NCI-H2196 (cell line): ENCODE measurements around the gene CANX.
"Not testable (repeated sequence)": the region's sequence is repeated elsewhere in the genome, so short reads cannot be mapped to it uniquely, and the experiment has no call there.

ENCODE experiments used
- DNase-seq: peaks from one replicate; lab custom pipeline; 2025; ENCODE audit not compliant: unreplicated experiment; lab: John Stamatoyannopoulos, UW

CANX gene

DNA sequence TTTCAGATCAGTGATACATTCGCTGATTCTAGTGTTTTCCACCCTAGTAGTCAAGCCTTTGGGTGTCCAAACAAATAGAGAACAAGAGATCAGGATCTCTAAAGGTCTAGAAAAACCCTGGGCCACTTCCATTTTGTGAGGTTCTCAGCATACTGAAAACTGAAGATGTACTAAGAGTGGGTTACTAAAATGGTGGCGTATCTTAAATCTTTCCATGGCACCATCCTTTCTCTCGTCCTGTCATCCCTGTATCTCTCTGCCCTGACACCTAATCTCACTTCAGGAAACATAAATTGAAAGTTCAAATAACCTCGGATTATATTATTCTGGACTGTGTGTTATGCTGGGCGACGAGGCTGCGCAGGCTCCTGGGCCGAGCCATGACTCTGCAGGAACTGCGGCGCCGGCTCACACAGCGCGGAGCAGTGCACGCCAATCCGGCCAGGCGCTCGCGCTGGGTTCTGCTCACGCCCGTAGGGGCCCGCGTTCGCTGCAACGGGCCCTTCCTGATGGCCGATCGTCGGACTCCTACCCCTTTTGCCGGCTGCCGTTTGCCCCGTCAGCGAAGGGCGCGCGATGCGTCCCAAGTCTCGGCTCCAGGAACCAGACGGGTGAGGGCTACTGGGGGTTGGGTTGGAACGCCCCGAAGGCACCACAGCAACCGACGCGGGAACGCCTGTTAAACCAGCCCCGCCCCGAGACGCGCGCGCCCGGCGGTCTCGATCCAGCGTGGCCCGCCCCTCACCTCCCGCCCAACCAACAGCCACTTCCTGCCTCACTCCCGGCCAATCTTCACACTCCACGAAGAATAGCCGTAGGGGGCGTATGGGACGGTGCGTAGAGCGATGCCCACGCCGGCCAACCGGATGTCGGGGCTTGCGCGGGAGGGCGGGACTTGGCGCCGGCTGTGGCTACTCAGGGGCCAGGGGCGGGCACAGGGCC, 503 bp upstream of the CANX start:
- peak; percentile 99 for DNase-seq

DNA sequence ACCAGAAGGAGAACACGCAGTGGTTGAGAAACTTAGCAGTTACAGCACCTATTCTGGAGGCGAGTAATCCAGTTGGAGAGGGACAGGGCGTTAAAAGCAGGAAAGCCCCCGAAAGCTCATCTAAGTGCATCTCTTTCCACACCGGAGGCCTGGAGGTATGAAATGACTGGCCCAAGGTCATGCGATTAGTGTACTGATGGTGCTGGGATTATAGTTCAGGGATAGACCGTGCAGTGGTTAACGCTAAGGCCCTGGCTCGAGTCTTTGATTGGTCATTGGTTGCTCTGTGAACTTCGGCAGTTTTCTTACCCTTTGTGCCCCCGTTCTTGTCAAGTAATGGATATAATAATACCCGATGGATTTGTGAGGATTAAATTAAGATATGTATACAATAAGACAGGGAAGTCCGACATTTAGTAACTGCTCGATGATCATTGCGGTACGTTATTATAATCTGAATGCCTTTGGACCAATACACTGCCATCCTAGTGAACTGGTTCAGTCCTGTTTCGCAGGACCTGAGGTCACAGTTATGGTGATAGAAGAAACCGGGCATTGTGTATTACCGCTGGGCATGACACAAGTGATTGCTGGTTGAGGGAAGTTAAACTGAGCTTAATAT, 960 bp downstream of the CANX start:
- DNase-seq = peak; percentile 22

GRCh38 chr5:179700401-179700918, 1.7 kb downstream of the CANX start:
- DNase-seq = no peak

GRCh38 chr5:179716286-179716685, 17.5 kb downstream of the CANX start:
- DNase-seq = no peak

- DNase-seq = no peak
Observed at GRCh38 chr5:179720222-179720621, 21.5 kb downstream of the CANX start.

GRCh38 chr5:179724163-179724562, 25.4 kb downstream of the CANX start:
- DNase-seq = no peak

DNA sequence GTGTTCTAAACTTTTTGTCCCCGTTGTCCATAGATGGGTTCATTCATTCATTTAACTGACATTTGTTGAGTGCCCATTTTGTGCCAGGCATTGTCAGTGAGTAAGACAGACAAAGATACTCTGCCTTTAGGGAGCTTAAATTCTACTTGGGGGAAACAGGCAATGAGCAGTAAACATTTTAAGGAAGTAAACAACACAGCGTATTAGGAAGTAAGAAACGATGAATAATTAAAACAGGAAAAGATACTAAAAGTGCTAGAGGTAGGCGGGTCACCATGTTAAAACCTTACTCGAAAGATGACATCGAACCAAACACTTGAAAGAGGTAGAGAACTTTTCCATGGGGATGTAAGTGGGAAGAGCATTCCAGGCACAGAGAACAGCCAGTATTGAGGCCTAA, 28.3 kb downstream of the CANX start:
- DNase-seq = no peak

GRCh38 chr5:179729303-179729702, 30.5 kb downstream of the CANX start:
- no peak for DNase-seq

DNA sequence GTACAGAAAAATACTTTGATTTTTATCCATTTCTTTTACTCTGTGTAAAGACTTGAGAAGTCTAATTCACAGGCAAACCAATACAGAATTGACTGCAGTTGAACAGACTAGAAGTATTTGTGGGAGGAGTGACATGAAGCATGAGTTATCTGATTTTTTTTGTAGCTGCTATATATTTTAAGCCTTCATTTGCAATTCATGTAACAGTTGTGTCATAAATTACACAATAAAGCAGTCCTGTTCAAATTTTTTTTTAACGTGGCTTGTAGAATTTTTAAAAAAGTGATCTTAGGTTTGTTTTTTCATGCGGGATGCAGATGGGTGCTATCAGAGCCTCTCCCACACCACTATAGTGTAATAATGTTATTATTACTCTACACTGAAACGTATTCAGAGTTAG, 31.0 kb downstream of the CANX start:
- no peak for DNase-seq

DNA sequence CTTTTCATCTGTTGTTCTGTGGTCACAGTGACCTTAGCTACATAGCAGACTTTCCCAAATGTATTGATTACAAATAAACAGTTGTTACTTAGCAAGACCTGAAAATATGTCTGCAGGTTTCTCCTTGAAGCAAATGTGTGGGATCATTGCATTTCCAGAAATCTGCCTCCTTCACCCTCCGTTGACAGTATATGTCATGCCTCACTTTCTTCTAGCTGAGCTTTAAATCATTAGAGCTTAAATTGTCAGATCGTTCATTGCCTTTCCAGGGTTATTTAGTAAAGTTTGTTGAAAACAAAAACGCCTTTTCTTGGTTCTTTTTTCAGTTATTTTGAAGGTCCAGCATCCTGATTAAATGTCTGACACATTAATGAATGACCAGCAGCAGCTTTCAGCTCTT, 31.6 kb downstream of the CANX start:
- no peak for DNase-seq

- no peak for DNase-seq
Observed at GRCh38 chr5:179730852-179731251, 32.1 kb downstream of the CANX start.

DNA sequence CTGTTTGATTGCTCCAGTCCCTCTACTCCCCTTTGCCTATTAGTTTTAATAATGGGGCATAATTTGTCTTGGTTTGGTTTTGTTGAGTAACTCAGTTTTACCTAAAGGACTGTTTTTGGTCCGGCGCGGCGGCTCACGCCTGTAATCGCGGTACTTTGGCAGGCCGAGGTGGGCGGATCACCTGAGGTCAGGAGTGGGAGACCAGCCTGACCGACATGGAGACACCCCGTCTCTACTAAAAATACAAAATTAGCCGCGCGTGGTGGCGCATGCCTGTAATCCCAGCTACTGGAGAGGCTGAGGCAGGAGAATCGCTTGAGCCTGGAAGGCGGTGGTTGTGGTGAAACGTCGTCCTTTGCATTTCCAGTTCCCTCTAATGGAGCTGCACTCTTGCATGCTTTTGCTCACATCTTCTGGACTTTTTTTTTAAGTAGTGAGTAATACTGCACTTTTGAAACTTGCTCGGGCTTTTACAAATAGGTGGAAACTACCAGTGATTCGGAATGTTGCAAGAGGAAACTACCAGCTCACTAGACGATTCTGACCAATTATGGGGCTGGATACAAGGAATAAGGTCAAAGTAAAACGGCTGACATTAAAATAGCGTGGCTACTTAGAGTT, 33.1 kb downstream of the CANX start:
- DNase-seq = no peak

DNA sequence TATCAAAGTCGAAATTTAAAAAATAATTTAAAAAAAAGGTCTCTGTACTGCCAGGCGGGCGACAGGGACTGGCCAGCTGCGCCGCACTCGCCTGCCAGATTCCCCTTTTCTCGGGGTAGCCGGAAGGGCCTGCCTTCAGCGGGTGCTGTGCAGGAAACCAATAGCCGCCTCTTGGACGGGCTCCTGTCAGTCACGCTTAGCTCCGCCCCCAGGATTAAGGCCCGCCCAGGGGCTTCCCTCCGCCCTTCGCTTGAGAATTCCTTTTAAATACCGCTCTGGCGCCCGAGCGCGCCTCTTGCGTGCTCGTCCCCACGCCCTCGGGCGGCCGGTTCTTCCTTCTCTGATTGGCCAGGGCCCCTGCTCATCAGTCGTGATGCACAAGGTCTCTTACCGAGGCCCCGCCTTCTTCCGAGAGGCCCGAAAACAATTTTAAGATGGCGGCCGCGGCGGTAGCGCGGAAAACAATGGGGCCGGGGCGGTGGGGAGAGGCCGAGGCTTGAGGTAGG, 33.7 kb downstream of the CANX start, which contains the start of gene MAML1:
Gene MAML1 (plus strand): TSS at position 411 of the 506 bp plus-strand sequence. CDS start 291 bp downstream, outside the sequence.
- DNase-seq = peak; percentile 100

DNA sequence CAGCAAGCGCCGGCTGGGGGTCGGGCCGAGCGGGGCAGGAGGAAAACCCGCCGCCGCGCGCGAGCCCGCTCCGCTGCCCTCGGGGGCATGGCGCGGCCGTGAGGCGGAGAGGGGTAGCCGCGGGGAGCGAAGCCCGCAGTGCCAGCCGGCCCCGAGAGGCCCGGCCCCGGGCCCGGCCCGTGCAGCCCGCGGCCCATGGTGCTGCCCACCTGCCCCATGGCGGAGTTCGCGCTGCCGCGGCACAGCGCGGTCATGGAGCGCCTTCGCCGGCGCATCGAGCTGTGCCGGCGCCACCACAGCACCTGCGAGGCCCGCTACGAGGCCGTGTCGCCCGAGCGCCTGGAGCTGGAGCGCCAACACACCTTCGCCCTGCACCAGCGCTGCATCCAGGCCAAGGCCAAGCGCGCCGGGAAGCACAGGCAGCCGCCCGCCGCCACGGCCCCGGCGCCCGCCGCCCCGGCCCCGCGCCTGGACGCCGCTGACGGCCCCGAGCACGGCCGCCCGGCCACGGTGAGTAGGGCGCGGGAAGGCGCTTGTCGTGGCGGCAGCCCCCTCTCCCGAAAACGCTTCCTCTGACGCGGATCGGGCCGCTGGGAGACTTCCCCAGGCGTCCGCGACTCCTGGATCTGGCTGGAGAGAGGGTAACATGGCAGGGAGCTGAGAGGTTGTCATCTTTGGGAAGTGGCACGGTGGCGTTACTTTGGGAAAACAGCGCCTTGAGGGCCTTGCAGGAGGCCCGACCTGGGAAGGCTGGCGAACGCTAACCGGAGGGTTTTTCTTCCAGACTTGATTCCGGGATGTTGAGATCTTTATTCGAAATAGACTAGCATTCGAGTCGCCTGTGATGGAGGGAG, 34.4 kb downstream of the CANX start:
- no peak for DNase-seq

DNA sequence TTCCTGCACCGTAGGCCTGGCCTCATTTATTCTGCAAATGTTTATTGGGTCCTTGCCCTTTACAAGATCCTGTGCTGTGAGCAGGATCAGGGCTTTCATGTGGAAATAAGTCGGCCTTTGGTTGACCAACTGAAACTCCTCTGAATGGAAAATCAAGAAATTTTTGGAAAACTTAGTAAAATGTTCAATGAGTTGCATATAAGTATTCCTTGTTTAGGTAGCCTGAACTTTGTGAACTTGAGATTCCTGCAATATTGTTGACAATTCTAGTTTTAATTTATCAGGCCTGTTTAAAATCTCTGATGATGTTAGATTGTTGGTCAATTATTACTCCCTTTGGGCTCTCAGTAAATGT, 35.0 kb downstream of the CANX start:
- no peak for DNase-seq

- no peak for DNase-seq
Observed at GRCh38 chr5:179734536-179735164, 35.9 kb downstream of the CANX start.

DNA sequence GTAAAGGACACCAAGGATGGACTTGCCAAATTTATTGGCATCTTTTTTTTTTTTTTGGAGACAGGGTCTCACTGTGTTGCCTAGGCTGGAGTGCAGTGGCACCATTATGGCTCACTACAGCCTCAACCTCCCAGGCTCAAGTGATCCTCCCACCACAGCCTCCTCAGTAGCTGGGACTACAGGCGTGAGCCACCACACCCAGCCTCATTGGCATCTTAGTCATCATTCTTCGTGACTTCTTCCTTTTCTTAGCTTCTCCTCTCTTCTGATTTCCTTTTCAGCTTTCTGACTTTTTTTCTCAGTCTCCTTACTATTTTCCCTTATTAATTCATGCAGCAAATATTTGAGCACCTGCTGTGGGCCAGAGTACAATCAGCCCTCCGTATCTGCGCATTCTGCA, 40.0 kb downstream of the CANX start:
- no peak for DNase-seq

DNA sequence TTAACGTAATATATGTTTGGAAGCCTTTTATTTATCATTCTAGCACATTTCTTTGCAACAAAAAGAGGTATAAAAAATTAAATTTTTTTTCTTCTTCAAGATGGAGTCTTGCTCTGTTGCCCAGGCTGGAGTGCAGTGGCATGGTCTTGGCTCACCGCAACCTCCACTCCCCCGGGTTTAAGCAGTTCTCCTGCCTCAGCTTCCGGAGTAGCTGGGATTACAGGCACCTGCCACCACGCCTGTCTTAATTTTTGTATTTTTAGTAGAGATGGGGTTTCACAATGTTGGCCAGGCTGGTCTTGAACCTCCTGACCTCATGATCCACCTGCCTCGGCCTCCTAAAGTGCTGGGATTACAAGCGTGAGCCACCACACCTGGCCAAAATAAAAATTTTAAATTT, 45.3 kb downstream of the CANX start:
- DNase-seq = not testable (repeated sequence)

GRCh38 chr5:179746872-179747271, 48.1 kb downstream of the CANX start:
- DNase-seq = no peak

DNA sequence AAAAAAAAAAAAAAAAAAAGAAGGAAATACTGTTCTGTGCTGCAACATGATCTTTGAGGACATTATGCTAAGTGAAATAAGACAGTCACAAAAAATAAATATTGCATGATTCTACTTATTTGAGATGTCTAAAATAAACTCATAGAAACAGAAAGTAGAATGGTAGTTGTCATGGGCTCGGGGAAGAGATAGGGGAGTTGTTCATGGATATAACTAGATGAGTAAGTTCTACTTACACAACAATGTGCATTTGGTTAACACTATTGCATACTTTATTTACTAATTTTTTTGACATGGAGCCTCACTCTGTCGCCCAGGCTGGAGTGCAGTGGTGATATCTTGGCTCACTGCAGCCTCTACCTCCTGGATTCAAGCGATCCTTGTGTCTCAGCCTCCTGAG, 49.0 kb downstream of the CANX start:
- no peak for DNase-seq
